Adrenal gland (tissue), 5 donors: ENCODE results near the gene TP53.

Experiments
- POLR2A ChIP-seq, 2 donors: fragments of 450-650 bp; IDR thresholded peaks; one replicate each; pipeline ENCODE4 v1.6.1; 2017; ENCODE audit warnings: antibody characterized with exemption in 2 of 2, mild to moderate bottlenecking in 2 of 2, moderate library complexity in 1 of 2
- TF ChIP-seq, protein P1 (sequence below), 6 experiments: fragments of 450-650 bp in 4 of 6; fragments of 200-600 bp in 2 of 6; sonication (generic) in 1 of 6; IDR thresholded peaks; 1 replicate in 5 of 6; 2 replicates in 1 of 6; pipeline versions ENCODE4 v1.5.1 to v1.8.0; 2016 to 2021; ENCODE audit warnings: antibody characterized with exemption in 6 of 6, mild to moderate bottlenecking in 2 of 6, moderate library complexity in 1 of 6
- donor health status: DM: no; HTN: no; CAD: no.

DNA sequence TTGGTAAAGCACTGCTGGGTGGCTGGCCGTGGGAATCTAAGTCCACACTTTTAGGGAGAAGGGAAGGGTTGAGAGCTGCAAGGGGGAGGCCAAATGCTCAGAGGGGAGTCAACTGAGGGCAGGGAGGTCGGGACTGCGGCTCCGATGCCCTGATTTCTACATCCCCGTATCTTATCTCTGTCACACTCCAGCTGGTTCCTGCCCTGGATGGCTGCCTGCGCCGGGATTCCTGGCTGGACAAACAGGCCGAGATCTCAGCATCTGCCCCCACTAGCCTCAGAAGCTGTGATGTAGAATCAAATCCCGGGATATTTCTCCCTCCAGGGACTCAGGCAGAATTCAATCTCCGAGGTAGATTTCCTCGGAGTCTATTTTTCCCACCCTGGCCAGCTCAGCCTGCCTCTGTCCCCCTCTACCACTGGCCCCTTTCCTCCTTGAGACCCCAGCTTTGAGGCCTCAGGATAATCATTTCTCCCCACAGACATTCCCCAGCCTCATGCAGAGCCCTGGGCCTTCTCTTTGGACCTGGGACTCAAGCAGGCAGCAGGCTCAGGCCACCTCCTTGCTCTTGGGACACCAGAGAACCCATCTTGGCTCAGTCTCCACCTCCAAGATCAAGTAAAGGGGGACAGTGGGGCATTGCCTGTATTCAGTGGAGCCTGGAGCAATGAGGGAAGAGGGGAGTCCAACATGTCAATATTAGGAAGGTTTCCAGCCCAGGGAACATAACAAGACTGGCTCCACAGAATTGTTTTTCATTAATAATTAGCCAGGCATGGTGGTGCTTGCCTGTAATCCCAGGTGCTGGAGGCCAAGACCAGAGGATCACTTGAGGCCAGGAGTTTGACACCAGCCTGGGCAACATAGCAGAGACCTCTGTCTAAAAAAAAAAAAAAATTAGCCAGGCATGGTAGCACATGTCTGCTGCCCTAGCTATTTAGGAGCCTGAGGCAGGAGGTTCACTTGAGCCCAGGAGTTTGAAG, 55.6 kb downstream of the TP53 start:
- TF ChIP-seq, protein P1, sequence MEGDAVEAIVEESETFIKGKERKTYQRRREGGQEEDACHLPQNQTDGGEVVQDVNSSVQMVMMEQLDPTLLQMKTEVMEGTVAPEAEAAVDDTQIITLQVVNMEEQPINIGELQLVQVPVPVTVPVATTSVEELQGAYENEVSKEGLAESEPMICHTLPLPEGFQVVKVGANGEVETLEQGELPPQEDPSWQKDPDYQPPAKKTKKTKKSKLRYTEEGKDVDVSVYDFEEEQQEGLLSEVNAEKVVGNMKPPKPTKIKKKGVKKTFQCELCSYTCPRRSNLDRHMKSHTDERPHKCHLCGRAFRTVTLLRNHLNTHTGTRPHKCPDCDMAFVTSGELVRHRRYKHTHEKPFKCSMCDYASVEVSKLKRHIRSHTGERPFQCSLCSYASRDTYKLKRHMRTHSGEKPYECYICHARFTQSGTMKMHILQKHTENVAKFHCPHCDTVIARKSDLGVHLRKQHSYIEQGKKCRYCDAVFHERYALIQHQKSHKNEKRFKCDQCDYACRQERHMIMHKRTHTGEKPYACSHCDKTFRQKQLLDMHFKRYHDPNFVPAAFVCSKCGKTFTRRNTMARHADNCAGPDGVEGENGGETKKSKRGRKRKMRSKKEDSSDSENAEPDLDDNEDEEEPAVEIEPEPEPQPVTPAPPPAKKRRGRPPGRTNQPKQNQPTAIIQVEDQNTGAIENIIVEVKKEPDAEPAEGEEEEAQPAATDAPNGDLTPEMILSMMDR (IDR thresholded peaks at IDR 0.05) = no peak
- no peak for TF ChIP-seq POLR2A (IDR thresholded peaks at IDR 0.05)
